Muscle layer of duodenum (tissue), 2 donors: ENCODE results near the gene PARN.
"Not testable (repeated sequence)": the region's sequence is repeated elsewhere in the genome, so short reads cannot be mapped to it uniquely, and the experiment has no call there.

Experiments used
- H3K27ac ChIP-seq: one replicate; pipeline ENCODE4 v1.7.0; 2013; ENCODE audit warnings: mild to moderate bottlenecking, low read length
- H3K27me3 ChIP-seq: one replicate; pipeline ENCODE4 v1.7.0; 2013; ENCODE audit warnings: low read depth, mild to moderate bottlenecking, control low read depth, low read length
- H3K36me3 ChIP-seq, 2 donors: one replicate each; pipeline ENCODE4 v1.7.0; 2013; ENCODE audit warnings: low read length in 2 of 2, control low read depth in 1 of 2, mild to moderate bottlenecking in 1 of 2; ENCODE audit not compliant: insufficient read depth in 2 of 2, control insufficient read depth in 1 of 2
- H3K4me1 ChIP-seq, 2 donors: one replicate each; pipeline ENCODE4 v1.7.0; 2013; ENCODE audit warnings: low read length in 2 of 2, mild to moderate bottlenecking in 2 of 2, control low read depth in 1 of 2, moderate library complexity in 1 of 2; ENCODE audit not compliant: insufficient read depth in 2 of 2, control insufficient read depth in 1 of 2
- H3K4me3 ChIP-seq, 2 donors: one replicate each; pipeline ENCODE4 v1.7.0; 2013; ENCODE audit warnings: low read length in 2 of 2, low read depth in 1 of 2, mild to moderate bottlenecking in 1 of 2
- H3K9me3 ChIP-seq, 2 donors: one replicate each; pipeline ENCODE4 v1.7.0; 2013; ENCODE audit warnings: low read length in 2 of 2, control low read depth in 1 of 2, mild to moderate bottlenecking in 1 of 2; ENCODE audit not compliant: control insufficient read depth in 1 of 2
- donor health status: healthy.

Gene PARN

DNA sequence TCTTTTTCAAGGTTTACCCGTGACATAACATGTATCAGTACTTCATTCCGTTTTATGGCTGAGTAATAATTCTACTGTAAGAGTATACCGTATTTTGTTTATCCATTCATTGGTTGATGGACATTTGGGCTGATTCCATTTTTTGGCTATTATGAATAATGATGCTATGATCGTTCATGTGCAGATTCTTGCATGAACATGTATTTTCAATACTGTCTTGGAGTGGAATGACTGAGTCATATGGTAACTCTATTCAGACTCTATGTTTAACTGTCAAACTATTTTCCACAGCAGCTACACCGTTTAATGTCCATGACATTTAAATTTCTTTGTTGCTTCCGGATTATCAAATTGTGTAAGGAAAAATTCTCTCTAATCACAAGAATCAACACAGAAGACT, 20.6 kb upstream of the PARN start:
- no peaks in the 10 kb centered on the region for H3K9me3 ChIP-seq
- no peak overlapping the region for H3K27ac ChIP-seq
- peaks cover 41 to 65% of the 10 kb centered on the region in 2 donors for H3K36me3 ChIP-seq
- H3K4me3 ChIP-seq: no peak overlapping the region
- no peaks in the 10 kb centered on the region for H3K4me1 ChIP-seq
- no peaks in the 10 kb centered on the region for H3K27me3 ChIP-seq

DNA sequence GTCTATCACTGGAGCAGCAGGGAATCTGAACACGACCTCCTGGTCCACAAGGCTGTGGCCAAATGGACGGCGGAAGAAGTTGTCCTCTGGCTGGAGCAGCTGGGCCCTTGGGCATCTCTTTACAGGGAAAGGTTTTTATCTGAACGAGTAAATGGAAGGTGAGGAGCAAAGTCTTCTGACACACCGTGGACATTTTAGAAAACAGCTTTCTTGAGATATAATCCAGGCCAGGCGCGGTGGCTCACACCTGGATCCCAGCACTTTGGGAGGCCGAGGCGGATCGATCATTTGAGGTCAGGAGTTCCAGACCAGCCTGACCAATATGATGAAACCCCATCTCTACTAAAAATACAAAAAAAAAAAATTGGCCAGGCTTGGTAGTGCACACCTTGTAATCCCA, 19.8 kb upstream of the PARN start:
- Histone ChIP-seq H3K27me3 (no peaks in the 10 kb centered on the region), H3K36me3 (peaks cover 49 to 69% of the 10 kb centered on the region in 2 donors)

DNA sequence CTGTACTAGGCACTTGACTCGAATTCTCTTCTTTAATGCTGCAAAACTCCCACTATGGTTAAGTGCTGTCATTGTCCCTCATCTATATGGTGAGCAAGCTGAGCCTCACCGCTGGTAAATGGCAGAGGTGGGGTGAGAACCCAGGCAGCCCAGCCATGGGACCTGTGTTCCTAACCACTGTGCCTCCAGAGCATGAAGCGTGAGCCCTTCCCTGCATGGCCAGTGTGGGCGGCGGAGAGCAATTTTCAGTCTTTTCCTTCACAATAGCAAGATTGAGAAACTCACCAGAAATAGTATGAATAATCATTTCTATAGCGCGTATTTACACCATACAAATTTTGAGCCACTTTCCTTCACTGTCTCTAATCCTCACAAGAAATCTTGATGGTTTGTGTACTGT, 11.9 kb upstream of the PARN start:
- H3K4me1 ChIP-seq: peaks cover 0 to 2% of the 10 kb centered on the region in 2 donors
- H3K27me3 ChIP-seq: no peaks in the 10 kb centered on the region
- no peak overlapping the region for H3K4me3 ChIP-seq
- H3K36me3 ChIP-seq: peaks cover 15 to 27% of the 10 kb centered on the region in 2 donors
- peak overlapping the region; percentile 31 for H3K27ac ChIP-seq
- no peaks in the 10 kb centered on the region for H3K9me3 ChIP-seq

More for the DNA sequence above, 19.8 kb upstream of the PARN start:
- Histone ChIP-seq H3K4me3 (no peak overlapping the region), H3K27ac (no peak overlapping the region), H3K9me3 (no peaks in the 10 kb centered on the region), H3K4me1 (no peaks in the 10 kb centered on the region)

DNA sequence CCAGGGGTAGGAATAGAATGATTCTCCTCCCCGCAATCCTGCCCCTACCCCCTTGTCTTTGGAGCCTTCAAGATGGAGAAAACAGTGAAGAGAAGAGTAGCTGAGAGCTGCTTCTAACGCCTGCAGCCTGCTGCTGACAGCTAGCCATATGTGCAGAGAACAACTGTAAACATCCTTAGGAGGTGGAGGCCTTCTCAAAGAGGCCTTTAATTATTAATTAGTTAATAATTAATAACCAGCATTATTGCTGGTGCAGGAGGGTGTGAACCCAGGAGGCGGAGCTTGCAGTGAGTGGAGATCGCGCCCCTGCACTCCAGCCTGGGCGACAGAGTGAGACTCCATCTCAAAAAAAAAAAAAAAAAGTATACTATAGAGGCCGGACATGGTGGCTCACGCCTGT, 11.1 kb upstream of the PARN start:
- peaks cover 0 to 2% of the 10 kb centered on the region in 2 donors for H3K4me1 ChIP-seq
- H3K9me3 ChIP-seq: no peaks in the 10 kb centered on the region
- H3K27ac ChIP-seq: peak overlapping the region; percentile 90
- no peaks in the 10 kb centered on the region for H3K27me3 ChIP-seq
- H3K36me3 ChIP-seq: peaks cover 15 to 23% of the 10 kb centered on the region in 2 donors
- no peak overlapping the region for H3K4me3 ChIP-seq

DNA sequence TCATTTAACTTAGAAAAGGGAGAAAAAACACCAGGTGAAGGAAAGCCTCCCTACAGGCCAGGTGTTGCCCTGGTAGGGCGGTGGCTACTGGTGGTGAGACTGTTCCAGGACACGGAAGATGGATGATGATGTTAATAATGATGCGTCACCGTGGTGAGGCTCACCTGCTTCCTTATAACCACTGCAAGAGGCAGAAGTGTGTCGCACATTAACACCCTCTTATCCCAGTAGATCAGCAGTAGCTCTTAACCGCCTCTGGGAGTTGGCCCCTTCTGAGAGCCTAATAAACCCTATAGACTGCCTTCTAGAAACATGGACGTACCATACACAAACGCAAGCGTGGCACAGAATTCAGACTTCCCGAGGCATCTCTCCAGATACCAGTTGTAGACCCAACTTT, 10.5 kb upstream of the PARN start:
- H3K4me1 ChIP-seq: peaks cover under 1 to 8% of the 10 kb centered on the region in 2 donors
- peaks cover 13 to 17% of the 10 kb centered on the region in 2 donors for H3K36me3 ChIP-seq
- H3K27me3 ChIP-seq: no peaks in the 10 kb centered on the region
- no peaks in the 10 kb centered on the region for H3K9me3 ChIP-seq
- peak overlapping the region; percentile 90 for H3K27ac ChIP-seq
- no peak overlapping the region for H3K4me3 ChIP-seq

DNA sequence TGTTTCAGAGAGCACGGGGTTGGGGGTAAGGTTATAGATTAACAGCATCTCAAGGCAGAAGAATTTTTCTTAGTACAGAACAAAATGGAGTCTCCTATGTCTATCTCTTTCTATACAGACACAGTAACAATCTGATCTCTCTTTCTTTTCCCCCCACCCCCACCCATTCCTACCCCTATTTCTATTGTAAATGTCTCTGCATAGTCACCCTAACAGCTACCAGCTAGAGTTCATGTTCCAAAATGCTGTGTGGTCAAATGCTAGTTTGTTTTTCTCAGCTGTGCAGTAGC, 6.8 kb upstream of the PARN start:
- not testable (repeated sequence) for H3K9me3 ChIP-seq, H3K27me3 ChIP-seq, H3K36me3 ChIP-seq, H3K4me3 ChIP-seq
- Histone ChIP-seq H3K27ac (peak overlapping the region; percentile 12), H3K4me1 (peaks cover 12 to 24% of the 10 kb centered on the region in 2 donors)

DNA sequence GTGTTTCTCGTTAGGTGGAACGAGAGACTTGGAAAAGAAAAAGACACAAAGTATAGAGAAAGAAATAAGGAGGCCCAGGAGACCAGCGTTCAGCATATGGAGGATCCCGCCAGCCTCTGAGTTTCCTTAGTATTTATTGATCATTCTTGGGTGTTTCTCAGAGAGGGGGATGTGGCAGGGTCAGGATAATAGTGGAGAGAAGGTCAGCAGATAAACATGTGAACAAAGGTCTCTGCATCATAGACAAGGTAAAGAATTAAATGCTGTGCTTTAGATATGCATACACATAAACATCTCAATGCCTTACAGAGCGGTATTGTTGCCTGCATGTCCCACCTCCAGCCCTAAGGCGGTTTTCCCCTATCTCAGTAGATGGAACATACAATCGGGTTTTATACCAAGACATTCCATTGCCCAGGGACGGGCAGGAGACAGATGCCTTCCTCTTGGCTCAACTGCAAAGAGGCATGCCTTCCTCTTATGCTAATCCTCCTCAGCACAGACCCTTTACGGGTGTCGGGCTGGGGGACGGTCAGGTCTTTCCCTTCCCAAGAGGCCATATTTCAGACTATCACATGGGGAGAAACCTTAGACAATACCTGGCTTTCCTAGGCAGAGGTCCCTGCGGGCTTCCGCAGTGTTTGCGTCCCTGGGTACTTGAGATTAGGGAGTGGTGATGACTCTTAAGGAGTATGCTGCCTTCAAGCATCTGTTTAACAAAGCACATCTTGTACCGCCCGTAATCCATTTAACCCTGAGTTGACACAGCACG, 6.3 kb upstream of the PARN start:
- H3K9me3 ChIP-seq, H3K36me3 ChIP-seq, H3K27me3 ChIP-seq, H3K4me3 ChIP-seq: not testable (repeated sequence)
- Histone ChIP-seq H3K4me1 (peaks cover 12 to 25% of the 10 kb centered on the region in 2 donors), H3K27ac (peak overlapping the region; percentile 4)

DNA sequence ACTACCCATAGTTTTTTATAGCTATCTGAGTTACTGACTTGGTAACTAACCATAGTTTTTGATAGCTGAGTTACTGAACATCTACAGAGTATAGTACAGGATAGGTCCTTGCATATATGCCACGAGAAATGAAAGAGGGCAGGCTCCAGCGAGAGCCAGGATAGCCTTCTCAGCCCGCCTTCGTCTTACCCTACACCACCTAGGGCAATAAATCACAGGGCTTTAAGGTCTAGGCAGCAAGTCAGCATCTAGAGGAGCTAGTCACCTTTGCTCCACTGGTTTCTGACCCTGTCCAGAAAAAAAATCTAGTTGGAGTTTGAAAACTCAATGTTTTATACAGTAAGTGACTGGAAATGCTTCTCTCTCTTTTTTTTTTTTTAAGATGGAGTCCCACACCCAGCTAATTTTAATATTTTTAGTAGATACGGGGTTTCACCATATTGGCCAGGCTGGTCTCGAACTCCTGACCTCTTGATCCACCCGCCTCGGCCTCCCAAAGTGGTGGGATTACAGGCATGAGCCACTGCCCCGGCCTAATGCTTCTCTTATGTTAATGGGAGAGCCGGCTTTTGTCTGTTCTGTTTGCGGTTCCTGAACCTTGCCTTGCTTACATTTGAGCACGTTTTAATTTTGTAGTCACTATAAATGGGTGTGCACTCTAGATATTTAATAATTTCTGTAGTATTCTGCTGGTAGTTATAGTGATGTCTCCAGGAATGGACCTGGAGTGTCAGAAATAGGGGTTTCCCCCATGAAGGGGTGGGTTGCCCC, 5.5 kb upstream of the PARN start:
- Histone ChIP-seq H3K27ac (peak overlapping the region; percentile 19), H3K36me3 (peaks cover 0 to 6% of the 10 kb centered on the region in 2 donors), H3K4me3 (no peak overlapping the region), H3K4me1 (peaks cover 12 to 25% of the 10 kb centered on the region in 2 donors), H3K9me3 (no peaks in the 10 kb centered on the region), H3K27me3 (no peaks in the 10 kb centered on the region)

DNA sequence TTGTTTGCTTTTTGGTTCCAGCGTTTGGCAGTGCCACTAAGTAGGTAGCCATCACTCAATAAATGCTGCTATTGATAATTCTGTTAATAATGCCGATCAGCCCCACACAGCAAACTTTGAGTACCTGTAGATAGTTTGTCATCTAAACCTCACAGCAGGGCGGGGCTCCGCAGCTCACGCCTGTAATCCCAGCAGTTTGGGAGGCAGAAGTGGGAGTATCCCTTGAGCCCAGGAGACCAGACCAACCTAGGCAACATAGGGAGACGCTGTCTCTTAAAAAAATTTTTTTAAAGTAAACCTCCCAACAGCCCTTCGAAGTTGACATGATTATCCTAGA, 4.3 kb upstream of the PARN start:
- Histone ChIP-seq H3K4me1 (peaks cover 12 to 28% of the 10 kb centered on the region in 2 donors), H3K9me3 (no peaks in the 10 kb centered on the region), H3K27ac (peak overlapping the region; percentile 10), H3K36me3 (peaks cover 0 to 4% of the 10 kb centered on the region in 2 donors), H3K4me3 (peak overlapping the region; percentile 87 to 99), H3K27me3 (no peaks in the 10 kb centered on the region)

DNA sequence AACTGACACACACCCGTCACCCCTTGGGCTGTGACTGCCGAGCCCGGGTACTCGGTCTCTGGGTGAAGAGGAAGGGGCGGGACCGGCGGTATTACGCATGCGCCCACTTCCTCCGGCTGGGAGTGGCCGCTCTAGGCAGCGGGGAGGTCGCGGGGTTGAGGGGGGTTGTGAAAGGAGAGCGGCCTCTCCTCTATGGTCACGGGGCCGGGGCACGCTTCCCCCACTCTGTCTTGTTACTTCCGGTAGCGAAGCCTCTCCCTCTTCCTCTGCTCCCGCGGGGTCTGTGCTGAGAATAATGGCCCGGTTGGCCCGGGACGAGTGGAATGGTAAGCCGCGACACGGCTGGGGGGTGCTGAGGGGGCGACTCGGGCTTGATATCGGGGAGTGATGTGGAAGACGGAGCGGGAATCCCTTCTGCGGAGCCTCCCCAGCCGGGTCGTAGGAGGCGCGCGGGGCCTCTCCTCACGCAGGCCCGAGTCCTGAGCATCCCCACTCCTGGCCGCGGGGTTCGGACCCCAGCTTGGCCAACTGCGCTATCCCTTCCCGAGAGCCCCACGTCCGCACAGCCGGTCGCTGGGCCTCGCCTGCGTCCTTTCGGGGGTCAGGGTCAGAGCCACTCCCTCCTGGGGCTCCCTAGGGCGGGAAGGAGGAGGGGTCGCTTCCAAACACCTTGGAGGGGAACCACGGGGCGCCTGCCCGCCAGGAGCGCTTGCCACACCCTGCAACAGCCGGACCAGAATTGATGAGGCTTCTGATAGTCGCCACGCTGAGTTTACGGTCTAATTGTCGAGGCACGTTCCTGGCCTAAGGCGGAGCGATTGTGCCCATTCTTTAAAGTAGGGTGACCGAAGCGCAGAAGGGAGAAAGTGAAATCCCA, 2.9 kb upstream of the PARN start, which contains the start of gene BFAR:
BFAR (plus strand) TSS at position 259 of the 877 bp plus-strand sequence. CDS start 11,396 bp downstream, outside the sequence.
- H3K9me3 ChIP-seq: no peaks in the 10 kb centered on the region
- peaks cover 12 to 37% of the 10 kb centered on the region in 2 donors for H3K4me1 ChIP-seq
- no peaks in the 10 kb centered on the region for H3K27me3 ChIP-seq
- peak within 1 kb of the TSS; percentile 87 to 99 for H3K4me3 ChIP-seq
- H3K36me3 ChIP-seq: peaks cover 0 to 4% of the 10 kb centered on the region in 2 donors
- H3K27ac ChIP-seq: peak within 1 kb of the TSS; percentile 94
